Left forelimb (tissue), 1 donor: Measurements from ENCODE around the gene HPS4.

Source experiments
- DNase-seq: peaks from one replicate; pipeline ENCODE4 v3.0.0-alpha.2; 2018; ENCODE audit warnings: low spot score

The HPS4 gene

GRCh38 chr22:26496456-26496855 is 12.9 kb upstream of the HPS4 start:
- no peak for DNase-seq

DNA sequence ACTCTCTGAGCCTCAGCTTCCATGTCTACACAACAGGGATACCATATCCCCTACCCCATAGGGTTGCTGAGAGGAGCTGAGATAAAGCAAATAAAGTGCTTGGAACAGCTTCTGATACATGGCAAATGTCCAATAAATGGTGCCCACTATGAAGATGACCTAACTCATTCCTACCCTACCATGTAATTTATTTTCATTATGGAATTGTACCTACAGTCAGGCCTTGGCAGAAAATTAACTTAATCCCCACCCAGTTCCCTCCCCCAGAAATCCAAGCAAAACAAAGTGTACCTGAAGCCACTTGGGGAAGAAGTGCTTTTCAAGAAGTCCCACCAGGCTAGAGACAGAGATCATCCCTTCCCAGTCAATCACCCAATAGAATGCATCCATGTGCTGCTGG is 10.9 kb upstream of the HPS4 start:
- no peak for DNase-seq

GRCh38 chr22:26492220-26492619 is 8.6 kb upstream of the HPS4 start:
- DNase-seq, result no peak

DNA sequence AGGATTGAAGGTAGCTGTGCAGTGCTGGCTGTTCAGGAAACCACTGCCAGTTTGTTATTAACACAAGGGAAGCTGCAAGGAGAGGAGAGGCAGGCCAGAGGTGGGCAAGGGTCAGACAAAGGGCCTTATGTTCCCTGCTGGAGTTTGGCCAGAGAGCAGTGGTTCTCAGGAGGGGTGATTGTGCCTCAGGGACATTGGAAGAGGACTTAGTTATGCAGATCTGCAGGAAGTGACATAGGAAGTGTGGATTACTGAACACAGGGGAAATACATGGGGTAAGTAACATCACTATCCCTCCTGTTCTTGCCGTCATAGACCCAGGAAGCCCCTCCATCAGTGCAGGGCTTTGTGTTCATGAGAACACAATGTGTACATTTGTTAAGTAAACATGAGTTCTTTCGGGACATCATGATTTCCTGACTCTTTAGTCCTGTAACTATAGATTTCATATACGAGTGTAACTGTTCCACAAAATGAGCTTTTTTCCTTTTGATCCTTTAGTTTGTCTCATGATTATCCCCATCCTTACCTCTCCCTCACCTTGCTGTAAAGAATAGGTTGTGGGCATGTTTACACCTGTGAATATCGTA is 6.0 kb upstream of the HPS4 start:
- DNase-seq, result no peak

DNA sequence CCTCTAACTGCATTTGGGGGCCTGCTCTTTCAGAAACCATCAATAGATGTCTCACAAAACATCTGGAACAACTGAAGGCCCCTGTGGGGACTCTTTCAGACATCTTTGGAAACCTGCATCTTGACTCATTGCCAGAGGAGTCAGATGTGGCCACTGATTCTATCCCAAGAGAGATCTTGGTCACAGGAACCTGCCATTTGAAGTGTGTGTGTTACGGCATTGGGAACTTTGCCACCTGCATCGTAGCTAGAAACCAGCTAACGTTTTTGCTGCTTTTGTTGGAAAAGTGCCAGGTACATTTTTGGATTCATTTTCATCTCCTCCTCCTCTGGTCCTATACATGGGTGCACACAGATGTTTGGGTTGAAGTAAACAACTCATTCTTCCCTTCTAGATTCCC is 4.4 kb upstream of the HPS4 start:
- no peak for DNase-seq

DNA sequence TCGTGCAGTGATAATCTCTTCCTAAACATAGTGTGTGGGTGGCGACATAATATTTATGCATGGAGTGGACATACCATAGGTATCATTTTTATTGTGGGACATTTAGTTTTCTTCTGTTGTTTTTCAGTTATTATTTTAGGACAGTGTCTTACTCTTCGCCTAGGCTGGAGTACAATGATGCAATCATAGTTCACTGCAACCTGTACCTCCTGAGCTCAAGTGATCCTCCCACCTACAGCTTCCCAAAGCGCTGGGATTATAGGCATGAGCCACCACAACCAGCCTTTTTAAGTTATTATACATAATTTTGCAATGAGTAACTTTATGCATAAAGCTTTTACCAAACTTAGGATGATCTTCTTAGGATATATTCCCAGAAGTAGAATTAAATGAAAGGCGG is 2.8 kb upstream of the HPS4 start:
- no peak for DNase-seq

DNA sequence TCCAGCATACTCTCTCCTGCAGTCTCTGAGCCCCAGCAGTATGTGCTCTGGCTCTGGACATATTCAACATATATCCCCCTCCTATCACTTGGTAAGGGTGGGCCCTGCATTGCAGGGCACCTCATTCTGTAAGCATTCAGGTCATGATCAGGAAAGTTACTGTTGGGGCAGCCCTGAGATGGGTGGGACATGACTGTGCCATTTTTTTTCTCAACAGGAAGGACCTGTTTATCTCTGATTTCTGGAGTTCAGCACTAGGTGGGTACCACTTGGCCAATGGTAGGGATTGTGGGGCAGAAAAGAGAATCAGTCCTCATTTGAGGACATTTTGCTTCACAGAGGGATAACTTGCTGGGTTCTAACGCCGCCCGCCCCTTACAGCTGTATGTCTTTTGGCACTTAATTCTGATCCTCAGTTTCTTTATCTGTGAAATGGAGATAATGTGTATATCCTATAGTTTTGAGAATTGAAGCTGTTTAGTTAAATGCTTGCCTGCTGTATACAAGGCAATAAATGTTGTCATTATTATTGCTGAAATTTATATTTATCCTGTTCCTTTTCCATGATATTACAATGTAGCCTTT is 2.3 kb upstream of the HPS4 start:
- DNase-seq, result no peak

DNA sequence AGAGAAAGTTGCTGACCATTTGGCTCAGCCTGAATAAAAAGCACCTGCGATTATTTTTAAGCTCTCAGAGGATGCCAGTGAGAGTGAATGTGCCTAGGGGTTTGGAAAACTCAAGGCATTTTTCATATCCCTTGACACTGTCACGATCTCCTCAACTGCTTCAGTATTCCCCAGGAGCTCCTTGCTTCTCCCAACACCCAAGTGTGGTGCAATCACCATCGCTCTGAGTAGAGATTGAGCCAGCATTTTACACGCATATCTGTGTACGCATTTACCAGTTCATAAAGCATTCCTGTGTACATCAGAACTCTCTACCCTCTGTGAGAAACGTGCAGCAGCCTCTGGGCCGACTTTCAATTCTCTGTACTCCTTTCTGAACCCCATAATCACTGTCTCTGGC is 1.4 kb upstream of the HPS4 start:
- DNase-seq, result no peak

- DNase-seq, result no peak
These were observed 750 bp upstream of the HPS4 start for GRCh38 chr22:26484360-26484706.

DNA sequence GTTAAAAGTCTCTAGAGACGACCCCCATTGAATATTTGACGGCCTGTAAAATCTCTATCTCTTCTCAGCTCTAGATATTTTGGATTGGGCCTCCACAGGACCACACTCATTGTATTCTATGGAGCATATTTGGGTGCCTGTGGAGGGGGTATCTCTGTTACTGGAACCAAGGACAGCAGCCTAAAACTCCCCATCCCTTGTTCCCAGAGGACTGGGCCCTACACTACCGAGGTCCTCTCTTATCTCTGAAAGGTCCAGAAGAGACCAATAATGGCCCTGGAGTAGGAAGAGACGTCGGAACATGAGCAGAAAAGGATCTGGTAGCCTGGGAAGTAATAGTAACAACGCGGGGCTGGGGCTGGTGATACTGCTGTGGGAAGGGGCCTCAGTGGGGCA is 542 bp downstream of the HPS4 start:
- DNase-seq, result no peak

GRCh38 chr22:26482161-26482560 is 1.4 kb downstream of the HPS4 start:
- no peak for DNase-seq

- DNase-seq, result no peak
These were observed 1.9 kb downstream of the HPS4 start for GRCh38 chr22:26481694-26482093.

GRCh38 chr22:26481112-26481693 is 2.4 kb downstream of the HPS4 start:
- DNase-seq, result no peak

- DNase-seq, result no peak
These were observed 3.0 kb downstream of the HPS4 start for GRCh38 chr22:26480611-26480932.

- no peak for DNase-seq
These were observed 3.6 kb downstream of the HPS4 start for GRCh38 chr22:26479792-26480610.

DNA sequence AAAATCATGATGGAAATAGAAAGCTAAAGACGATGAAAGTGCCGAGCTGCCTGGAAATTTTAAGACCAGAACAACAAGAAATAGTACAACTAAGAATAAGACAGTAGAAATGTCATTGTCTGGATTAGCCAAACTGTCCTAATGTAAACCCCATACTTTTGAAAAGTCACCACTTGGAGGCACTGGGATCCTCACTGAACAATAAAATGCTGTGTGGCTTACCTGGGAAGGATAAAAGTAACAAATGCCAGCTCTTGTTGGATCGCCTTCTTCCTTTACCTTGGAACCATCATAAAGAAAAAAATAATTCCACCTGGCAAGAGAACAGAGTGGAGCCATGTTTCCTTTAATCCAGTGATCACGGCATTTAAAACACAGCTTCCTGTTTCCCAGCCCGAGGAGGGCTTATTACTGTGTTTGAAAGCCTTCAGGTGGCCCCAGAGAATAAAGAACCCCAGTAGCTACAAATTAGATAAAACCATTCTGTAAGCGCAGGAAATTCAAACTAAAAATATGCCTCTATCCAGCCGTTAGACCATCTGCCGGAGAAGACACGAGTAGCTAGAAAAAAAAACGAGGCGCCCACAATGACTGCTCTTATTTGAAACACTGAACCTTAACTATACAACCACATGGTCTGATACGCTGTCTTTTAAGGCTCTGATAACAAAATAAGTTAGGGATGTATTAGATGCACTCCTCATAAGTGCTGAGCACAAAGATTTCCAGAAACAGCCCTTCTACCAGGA is 4.4 kb downstream of the HPS4 start:
- DNase-seq, result no peak

GRCh38 chr22:26477341-26477731 is 6.2 kb downstream of the HPS4 start:
- no peak for DNase-seq

GRCh38 chr22:26476705-26477340 is 6.8 kb downstream of the HPS4 start:
- DNase-seq, result no peak

- no peak for DNase-seq
These were observed 8.9 kb downstream of the HPS4 start for GRCh38 chr22:26474682-26475081.

GRCh38 chr22:26471522-26471921 is 12.1 kb downstream of the HPS4 start:
- no peak for DNase-seq

GRCh38 chr22:26470807-26471206 is 12.8 kb downstream of the HPS4 start:
- DNase-seq, result no peak

DNA sequence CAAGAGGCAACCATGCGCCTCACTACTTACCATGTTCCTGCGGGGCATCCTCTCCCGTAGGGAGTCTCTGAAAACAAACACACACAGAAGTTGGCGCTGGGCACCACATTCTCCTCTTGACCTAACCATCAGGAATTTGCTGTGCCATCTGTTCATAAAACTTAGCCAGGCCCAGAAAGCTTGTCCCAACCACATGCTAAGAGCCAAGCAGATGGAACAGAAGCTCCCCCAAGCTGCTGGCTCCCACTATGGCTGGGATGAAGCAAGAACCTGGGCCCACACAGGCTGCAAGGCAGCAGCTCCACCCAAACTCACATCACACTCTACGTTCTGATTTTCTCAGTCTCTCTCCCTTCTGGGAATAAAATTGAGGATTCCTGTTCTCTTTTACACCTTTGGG is 17.4 kb downstream of the HPS4 start:
- no peak for DNase-seq
